Skin of body (tissue), 2 donors: ENCODE data around the gene TBR1. TPM values are rescaled to one million over a fixed set of nuclear protein-coding genes. Genes with fewer than 3 reads are reported as not detected.

Source experiments
- DNase-seq: peaks from one replicate; lab custom pipeline; 2025; lab: John Stamatoyannopoulos, UW
- total RNA-seq: library from RNA; depleted of rRNA; stranded (reverse); fragments of >200 nt; gene quantifications from one replicate; pipeline ENCODE4 v1.2.3, GENCODE V29; 2014

The TBR1 gene
- total RNA-seq, 1 donor from 2014 or later: 0.30 TPM

- DNase-seq: no peak
Measured at GRCh38 chr2:161414042-161415033, 1.8 kb upstream of the TBR1 start.

- DNase-seq: no peak
Measured at GRCh38 chr2:161415034-161415986, 787 bp upstream of the TBR1 start.

GRCh38 chr2:161416708-161417437, 776 bp downstream of the TBR1 start:
- no peak for DNase-seq

GRCh38 chr2:161417438-161418274, 1.6 kb downstream of the TBR1 start:
- no peak for DNase-seq

- DNase-seq: no peak
Measured at GRCh38 chr2:161418275-161418714, 2.2 kb downstream of the TBR1 start.

- no peak for DNase-seq
Measured at GRCh38 chr2:161418715-161419637, 2.9 kb downstream of the TBR1 start.

GRCh38 chr2:161419638-161420190, 3.6 kb downstream of the TBR1 start:
- DNase-seq: no peak

GRCh38 chr2:161420406-161421074, 4.4 kb downstream of the TBR1 start:
- no peak for DNase-seq

- no peak for DNase-seq
Measured at GRCh38 chr2:161421686-161422085, 5.6 kb downstream of the TBR1 start.

- no peak for DNase-seq
Measured at GRCh38 chr2:161422816-161423403, 6.8 kb downstream of the TBR1 start.

- no peak for DNase-seq
Measured at GRCh38 chr2:161423421-161424393, 7.6 kb downstream of the TBR1 start.

- no peak for DNase-seq
Measured at GRCh38 chr2:161424394-161424769, 8.3 kb downstream of the TBR1 start.

- DNase-seq: no peak
Measured at GRCh38 chr2:161424891-161425727, 9.0 kb downstream of the TBR1 start.

- no peak for DNase-seq
Measured at GRCh38 chr2:161425728-161426454, 9.8 kb downstream of the TBR1 start.

GRCh38 chr2:161426455-161426921, 10.4 kb downstream of the TBR1 start:
- DNase-seq: no peak
